NCI-H2081 treated with DMSO at 0.1 percent for 48 hours (cell line): Measurements from ENCODE around the gene MMD.
"Not testable (repeated sequence)": the region's sequence is repeated elsewhere in the genome, so short reads cannot be mapped to it uniquely, and the experiment has no call there.

ENCODE experiments used
- DNase-seq: peaks from one replicate; lab custom pipeline; 2025; lab: John Stamatoyannopoulos, UW

Gene MMD

GRCh38 chr17:55391764-55392467 is 29.7 kb downstream of the MMD start:
- DNase-seq: no peak

- DNase-seq: no peak
These were observed 30.3 kb downstream of the MMD start for GRCh38 chr17:55391244-55391757.

- DNase-seq: no peak
These were observed 31.2 kb downstream of the MMD start for GRCh38 chr17:55390364-55390977.

GRCh38 chr17:55389715-55390114 is 31.9 kb downstream of the MMD start:
- DNase-seq: not testable (repeated sequence)

- DNase-seq: no peak
These were observed 32.8 kb downstream of the MMD start for GRCh38 chr17:55388842-55389241.

GRCh38 chr17:55386796-55387332 is 34.8 kb downstream of the MMD start:
- DNase-seq: no peak

- no peak for DNase-seq
These were observed 36.9 kb downstream of the MMD start for GRCh38 chr17:55384643-55385232.

- no peak for DNase-seq
These were observed 37.6 kb downstream of the MMD start for GRCh38 chr17:55383771-55384642.

GRCh38 chr17:55381017-55381770 is 40.4 kb downstream of the MMD start:
- no peak for DNase-seq

- DNase-seq: no peak
These were observed 43.9 kb downstream of the MMD start for GRCh38 chr17:55377671-55378275.

- DNase-seq: no peak
These were observed 52.9 kb downstream of the MMD start for GRCh38 chr17:55368706-55369105.

GRCh38 chr17:55366020-55366481 is 55.6 kb downstream of the MMD start:
- DNase-seq: no peak

- no peak for DNase-seq
These were observed 58.6 kb downstream of the MMD start for GRCh38 chr17:55363033-55363432.

GRCh38 chr17:55360971-55361370 is 60.7 kb downstream of the MMD start:
- DNase-seq: no peak

- DNase-seq: peak; percentile 30
These were observed 65.0 kb downstream of the MMD start for GRCh38 chr17:55356434-55357328.

- no peak for DNase-seq
These were observed 66.7 kb downstream of the MMD start for GRCh38 chr17:55354941-55355340.

GRCh38 chr17:55354010-55354409 is 67.6 kb downstream of the MMD start:
- DNase-seq: no peak

GRCh38 chr17:55351226-55351625 is 70.4 kb downstream of the MMD start:
- DNase-seq: no peak

GRCh38 chr17:55350825-55351205 is 70.8 kb downstream of the MMD start:
- no peak for DNase-seq
